Activated CD8-positive, alpha-beta memory T cell treated with anti-CD3 and anti-CD28 coated beads for 1 hour (primary cell): Measurements from ENCODE around the gene SLC4A8.
"Not testable (repeated sequence)": the region's sequence is repeated elsewhere in the genome, so short reads cannot be mapped to it uniquely, and the experiment has no call there.

Source experiments
- DNase-seq, 2 donors: peaks; one replicate each; pipeline ENCODE4 v3.0.0-alpha.2; 2020; ENCODE audit warnings: low read depth in 1 of 2; ENCODE audit errors: extremely low read depth in 1 of 2

SLC4A8 gene

DNA sequence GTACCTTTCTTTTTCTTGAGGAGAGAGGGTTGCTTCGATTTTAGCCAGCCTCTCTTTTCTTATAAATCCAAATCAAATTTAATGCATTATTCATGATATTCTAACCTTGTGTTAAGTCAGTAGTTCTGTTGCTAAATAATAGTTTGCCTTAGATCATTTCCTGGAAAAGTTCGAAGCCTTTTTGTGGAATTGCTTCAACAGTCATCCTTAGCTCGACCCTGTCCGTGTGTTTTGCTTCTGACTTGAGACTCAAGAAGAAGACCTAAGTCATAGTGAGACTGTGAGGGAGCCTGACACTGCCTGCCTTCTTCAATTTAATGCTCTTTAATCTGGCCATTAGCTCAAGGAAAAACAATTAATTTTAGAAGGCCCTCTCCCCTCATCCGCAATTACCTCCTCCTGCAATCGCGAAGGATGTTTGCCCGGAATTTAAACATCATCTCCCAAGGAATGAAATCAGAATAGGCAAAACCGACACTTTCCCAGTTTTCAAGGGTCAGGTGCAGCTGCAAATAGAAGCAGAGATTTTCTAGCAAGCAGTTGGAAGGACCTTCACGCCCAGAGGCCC lies 453 bp upstream of the SLC4A8 start:
- DNase-seq: no peak

DNA sequence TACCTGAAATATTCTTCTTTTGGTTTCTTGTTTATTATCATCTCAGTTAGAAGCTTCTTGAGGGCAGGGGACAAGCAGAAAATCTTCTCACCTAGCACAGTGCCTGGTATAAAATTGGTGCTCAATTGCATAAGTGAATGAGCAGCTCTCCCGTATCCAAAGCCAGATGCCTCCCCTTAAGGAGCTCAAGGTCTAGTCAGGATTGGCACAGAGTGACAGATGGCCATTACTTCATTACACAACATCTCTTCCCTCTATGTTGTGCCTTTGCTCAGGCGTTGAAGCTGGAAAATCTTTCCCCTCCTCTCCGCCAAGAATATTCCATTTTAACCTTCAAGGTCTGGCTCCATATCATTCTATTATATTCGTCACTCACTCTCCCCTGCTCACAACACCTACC lies 3.6 kb downstream of the SLC4A8 start:
- no peak for DNase-seq

- no peak for DNase-seq
These were observed 5.1 kb downstream of the SLC4A8 start for GRCh38 chr12:51429700-51430099.

DNA sequence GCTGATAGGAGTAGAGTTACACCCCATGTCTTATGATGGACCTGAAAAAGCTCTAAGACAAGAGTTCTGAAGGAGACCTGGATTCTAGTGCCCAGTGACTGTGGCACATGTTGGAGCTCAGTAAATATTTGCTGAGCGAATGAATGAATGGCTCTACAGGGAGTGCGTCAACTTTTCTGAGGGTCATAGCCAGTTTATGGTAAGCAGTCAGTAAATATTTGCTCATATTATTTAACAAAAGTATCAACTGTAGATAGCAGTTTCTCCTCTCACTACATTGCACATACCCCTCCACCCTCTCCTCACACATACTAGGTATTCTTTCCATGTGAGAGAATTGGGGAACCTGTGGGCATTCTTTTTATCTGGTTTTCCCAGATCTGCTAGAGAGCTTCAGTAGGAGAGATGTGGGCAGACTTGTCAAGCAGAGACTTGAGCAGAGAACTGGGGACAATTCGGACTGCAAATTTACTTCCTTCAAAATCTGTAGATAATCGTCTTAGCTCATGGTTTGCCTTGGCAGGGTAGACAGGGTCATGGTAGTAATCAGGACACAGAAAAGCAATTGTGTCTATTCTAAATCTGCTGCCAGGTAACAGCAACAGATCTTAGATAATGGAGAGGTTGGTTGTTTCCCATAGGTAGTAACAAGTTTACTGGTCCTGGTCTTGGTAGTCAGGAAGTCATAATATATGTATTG lies 5.7 kb downstream of the SLC4A8 start:
- DNase-seq: no peak

- DNase-seq: no peak
These were observed 8.3 kb downstream of the SLC4A8 start for GRCh38 chr12:51432921-51433320.

DNA sequence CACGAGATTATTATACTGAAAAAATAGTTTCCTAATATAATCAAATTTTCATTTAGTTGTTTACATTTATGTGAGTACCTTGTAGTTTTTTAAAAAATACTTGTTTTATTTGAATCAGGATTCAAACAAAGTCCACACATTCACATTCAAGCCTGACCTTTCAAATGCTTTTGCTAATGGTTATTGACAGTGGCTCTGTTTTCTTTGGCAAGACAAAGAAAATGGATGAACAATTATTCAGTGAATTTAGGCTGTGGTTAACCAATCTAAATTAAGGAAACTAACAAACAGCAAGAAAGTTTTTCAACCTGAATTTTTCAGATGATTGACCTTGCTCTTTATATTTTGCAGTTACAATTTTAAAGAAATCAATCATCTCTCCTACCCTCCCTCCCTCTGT lies 9.7 kb downstream of the SLC4A8 start:
- no peak for DNase-seq

GRCh38 chr12:51437431-51437830 lies 12.8 kb downstream of the SLC4A8 start:
- no peak for DNase-seq

GRCh38 chr12:51439330-51439729 lies 14.7 kb downstream of the SLC4A8 start:
- DNase-seq: no peak

DNA sequence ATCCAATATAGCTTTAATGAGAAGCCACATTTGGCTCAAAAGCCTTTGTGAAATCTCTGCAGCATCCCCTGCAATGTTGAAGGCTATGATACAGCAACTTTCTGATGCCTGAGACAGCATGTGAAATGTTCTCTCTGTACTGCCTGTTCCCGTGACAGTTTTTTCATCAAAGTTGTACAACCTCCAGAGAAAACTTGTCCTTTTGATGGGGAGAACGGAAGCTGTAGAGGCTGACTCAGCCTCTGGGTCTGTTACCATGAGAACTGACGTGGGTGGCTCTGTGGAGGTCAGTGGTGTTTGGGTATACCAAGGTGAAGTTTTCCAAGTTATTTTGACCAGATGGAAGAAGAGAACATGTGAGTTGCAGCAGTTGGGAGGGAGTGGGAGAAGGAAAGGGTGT lies 17.0 kb downstream of the SLC4A8 start:
- DNase-seq: no peak

- DNase-seq: no peak
These were observed 17.7 kb downstream of the SLC4A8 start for GRCh38 chr12:51442324-51442723.

- DNase-seq: no peak
These were observed 18.9 kb downstream of the SLC4A8 start for GRCh38 chr12:51443573-51443972.

DNA sequence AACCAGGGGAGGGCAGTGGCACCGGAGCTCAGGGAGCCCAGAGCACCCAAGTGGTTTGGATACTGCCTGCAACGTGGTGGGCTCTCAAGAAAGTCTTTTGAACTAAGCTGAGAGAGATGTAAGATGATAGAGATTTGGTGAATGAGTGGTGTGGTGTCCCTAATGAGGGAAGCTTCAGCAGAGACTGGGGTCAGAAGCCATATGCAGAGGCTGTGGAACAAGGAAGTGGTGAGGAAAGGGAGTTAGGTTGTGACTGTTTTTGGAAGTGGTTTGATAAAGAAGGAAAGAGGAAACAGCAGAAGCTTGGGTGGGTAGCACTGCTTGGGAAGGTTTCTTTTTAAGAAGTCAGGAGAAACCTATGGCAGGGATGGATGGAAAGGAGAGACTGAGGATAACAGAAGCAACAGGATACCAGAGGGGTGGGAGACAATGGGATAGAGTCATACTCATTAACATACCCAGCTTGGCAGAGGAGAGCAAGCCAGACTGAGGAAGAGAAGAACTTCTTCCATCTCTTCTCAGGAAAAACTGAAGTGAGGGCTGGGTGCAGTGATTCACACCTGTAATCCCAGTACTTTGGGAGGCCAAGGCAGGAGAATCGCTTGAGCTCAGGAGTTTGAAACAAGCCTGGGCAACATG lies 24.1 kb downstream of the SLC4A8 start:
- no peak for DNase-seq

DNA sequence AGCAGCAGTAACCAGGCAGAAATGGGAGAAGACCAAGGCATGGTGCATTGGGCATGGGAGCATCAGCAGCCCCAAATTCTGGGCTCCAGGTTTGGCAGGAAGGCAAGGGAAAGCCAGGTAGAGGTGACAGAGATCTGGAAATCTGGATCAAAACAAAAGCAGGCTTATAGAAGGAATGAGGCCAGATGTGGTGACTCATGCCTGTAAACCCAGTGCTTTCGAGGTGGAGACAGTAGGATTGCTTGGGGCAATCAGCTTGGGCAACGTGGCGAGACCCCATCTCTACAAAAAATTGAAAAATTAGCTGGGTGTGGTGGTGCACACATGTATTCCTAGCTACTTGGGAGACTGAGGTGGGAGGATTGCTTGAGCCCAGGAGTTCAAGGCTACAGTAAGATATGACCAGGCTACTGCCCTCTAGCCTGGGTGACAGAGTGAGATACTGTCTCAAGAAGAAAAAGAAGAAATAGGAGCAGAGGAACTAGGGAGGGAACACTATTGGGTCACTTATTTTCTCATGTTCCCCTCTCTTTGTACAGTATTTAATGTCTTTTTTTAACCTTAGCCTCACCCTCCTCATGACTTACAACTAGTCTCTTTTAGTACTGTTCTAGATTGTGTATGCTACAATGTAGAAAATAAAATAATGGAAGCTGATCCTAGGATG lies 25.1 kb downstream of the SLC4A8 start:
- no peak for DNase-seq

GRCh38 chr12:51450333-51450732 lies 25.7 kb downstream of the SLC4A8 start:
- no peak for DNase-seq

- DNase-seq: no peak
These were observed 26.2 kb downstream of the SLC4A8 start for GRCh38 chr12:51450806-51451205.

GRCh38 chr12:51454016-51454415 lies 29.4 kb downstream of the SLC4A8 start:
- not testable (repeated sequence) for DNase-seq

- not testable (repeated sequence) for DNase-seq
These were observed 30.4 kb downstream of the SLC4A8 start for GRCh38 chr12:51455050-51455449.

GRCh38 chr12:51458635-51459034 lies 34.0 kb downstream of the SLC4A8 start:
- DNase-seq: no peak

- DNase-seq: no peak
These were observed 35.9 kb downstream of the SLC4A8 start for GRCh38 chr12:51460519-51460918.

GRCh38 chr12:51465491-51465890 lies 40.9 kb downstream of the SLC4A8 start:
- DNase-seq: no peak

DNA sequence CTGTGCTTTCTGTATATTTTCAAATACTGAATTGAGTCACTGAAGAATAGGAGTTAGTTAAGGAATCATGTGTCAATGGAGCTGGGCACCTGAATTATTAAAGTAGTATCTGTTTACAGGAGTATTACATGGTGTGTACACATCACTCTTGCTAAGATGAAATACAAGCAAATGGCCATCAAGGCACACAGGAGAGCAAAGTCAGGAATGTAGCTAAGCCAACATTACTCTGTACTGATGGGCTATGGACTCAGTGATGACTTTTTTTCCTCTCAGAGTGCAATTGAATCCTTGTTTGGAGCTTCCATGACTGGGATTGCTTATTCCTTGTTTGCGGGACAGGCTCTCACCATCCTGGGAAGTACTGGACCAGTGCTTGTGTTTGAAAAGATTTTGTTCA lies 45.5 kb downstream of the SLC4A8 start:
- no peak for DNase-seq
